ENCODE results near the gene NALF2.

DNA sequence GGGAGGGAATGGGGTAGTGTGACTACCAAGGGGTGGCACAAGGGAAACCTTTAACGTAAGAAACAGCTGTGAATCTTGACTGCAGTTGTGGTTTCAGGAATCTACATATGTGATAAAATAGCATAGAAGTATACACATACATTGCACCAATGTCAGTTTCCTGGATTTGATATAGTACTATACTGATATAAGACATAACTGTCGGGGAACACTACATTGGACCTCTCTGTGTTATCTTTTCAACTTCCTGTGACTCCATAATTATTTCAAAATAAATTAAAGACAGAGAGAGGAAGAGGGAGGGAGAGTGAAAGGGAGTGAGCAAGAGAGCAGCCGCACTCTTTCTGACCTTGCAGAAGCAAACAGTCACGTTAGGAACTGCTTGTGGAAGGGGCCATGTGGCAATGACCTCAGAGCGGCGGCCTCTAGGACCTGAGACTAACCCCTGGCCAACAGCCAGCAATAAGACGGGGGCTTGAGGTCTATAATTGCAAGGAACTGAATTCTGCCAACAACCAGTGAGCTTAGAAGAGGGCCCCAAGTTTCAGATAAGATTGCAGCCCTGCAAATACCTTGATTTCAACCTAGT, 47.4 kb downstream of the NALF2 start:
- TF ChIP-seq CTCF (IDR thresholded peaks at IDR 0.05; ENCODE audit: borderline replicate concordance, extremely low read depth, low read length, poor library complexity, severe bottlenecking) = no peak
- TF ChIP-seq EZH2 (IDR thresholded peaks at IDR 0.05; ENCODE audit: borderline replicate concordance, low read depth, low read length, severe bottlenecking) = no peak

All from DND-41 (cell line).